ENCODE measurements around the gene PTPN22.

DNA sequence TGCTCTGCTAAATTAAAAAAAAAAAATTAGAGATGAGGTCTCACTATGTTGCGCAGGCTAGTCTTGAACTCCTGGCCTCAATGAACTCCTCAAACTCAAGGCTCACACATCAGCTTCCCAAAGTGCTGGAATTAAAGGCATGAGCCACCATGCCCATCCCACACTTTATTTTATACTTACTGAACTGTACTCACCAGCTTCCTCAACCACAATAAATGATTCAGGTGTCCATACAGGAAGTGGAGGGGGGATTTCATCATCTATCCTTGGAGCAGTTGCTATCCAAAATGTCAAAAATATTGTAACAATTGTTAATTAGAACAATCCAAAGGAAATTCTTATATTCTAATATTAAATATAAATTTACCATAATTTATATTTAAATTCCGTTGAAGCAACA is 36.8 kb downstream of the PTPN22 start:
- TF ChIP-seq EZH2 (IDR thresholded peaks at IDR 0.05; ENCODE audit: borderline replicate concordance) (no peak), EZH2phosphoT487 (IDR thresholded peaks at IDR 0.05; ENCODE audit: low read depth, severe bottlenecking, unreplicated experiment) (no peak)
- TF ChIP-seq, protein P1, sequence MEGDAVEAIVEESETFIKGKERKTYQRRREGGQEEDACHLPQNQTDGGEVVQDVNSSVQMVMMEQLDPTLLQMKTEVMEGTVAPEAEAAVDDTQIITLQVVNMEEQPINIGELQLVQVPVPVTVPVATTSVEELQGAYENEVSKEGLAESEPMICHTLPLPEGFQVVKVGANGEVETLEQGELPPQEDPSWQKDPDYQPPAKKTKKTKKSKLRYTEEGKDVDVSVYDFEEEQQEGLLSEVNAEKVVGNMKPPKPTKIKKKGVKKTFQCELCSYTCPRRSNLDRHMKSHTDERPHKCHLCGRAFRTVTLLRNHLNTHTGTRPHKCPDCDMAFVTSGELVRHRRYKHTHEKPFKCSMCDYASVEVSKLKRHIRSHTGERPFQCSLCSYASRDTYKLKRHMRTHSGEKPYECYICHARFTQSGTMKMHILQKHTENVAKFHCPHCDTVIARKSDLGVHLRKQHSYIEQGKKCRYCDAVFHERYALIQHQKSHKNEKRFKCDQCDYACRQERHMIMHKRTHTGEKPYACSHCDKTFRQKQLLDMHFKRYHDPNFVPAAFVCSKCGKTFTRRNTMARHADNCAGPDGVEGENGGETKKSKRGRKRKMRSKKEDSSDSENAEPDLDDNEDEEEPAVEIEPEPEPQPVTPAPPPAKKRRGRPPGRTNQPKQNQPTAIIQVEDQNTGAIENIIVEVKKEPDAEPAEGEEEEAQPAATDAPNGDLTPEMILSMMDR (IDR thresholded peaks at IDR 0.05; ENCODE audit: poor library complexity) = no peak
